Vein endothelial cell (primary cell): ENCODE results near the gene SULT1A1. TPM values are rescaled to one million over a fixed set of nuclear protein-coding genes. Genes with fewer than 3 reads are reported as not detected.

Experiments
- total RNA-seq: library from RNA; depleted of rRNA; stranded (reverse); fragments of >200 nt; gene quantifications from 2 replicates; pipeline ENCODE4 v1.2.3, GENCODE V29; 2012

SULT1A1 gene
- total RNA-seq: 3.2 and 7.8 TPM in 2 replicates

GRCh38 chr16:28609631-28610594, at the start of gene SULT1A1:
Gene SULT1A1 (minus strand): TSS chr16:28610044. CDS start chr16:28608855, 1,189 bp downstream.

GRCh38 chr16:28637765-28638164, 27.9 kb upstream of the SULT1A1 start, which contains the start of gene NPIPB8:
Gene NPIPB8 (plus strand): TSS chr16:28638065. CDS start chr16:28638361, 296 bp downstream.

GRCh38 chr16:28596840-28597691, 12.8 kb downstream of the SULT1A1 start, which contains the start of gene SULT1A2:
Gene SULT1A2 (minus strand): TSS chr16:28597050. CDS start chr16:28595930, 1,120 bp downstream.

Other genes with a start within 250 kb of the SULT1A1 start
- 1.1 TPM in 1 of 2 replicates, not detected in the other for gene NPIPB6, start 246.5 kb downstream of the SULT1A1 start, total RNA-seq
- gene EIF3CL, start 206.2 kb downstream of the SULT1A1 start, total RNA-seq: 103 and 118 TPM in 2 replicates
- gene NPIPB7, start 137.7 kb downstream of the SULT1A1 start, total RNA-seq: not detected in 2 replicates
- 20.8 and 22.2 TPM in 2 replicates for gene CLN3, start 118.0 kb downstream of the SULT1A1 start, total RNA-seq
- gene APOBR, start 115.4 kb downstream of the SULT1A1 start, total RNA-seq: not detected in 2 replicates
- not detected in 2 replicates for gene IL27, start 103.2 kb downstream of the SULT1A1 start, total RNA-seq
- 0.33 and 2.4 TPM in 2 replicates for gene NUPR1, start 71.1 kb downstream of the SULT1A1 start, total RNA-seq
- gene SGF29, start 56.1 kb downstream of the SULT1A1 start, total RNA-seq: 7.1 and 12.1 TPM in 2 replicates
- gene SULT1A2, start 13.0 kb downstream of the SULT1A1 start, total RNA-seq: 0.19 TPM in 1 of 2 replicates, not detected in the other
- gene NPIPB8, start 28.0 kb upstream of the SULT1A1 start, total RNA-seq: 0.10 and 0.33 TPM in 2 replicates
- gene EIF3C, start 101.4 kb upstream of the SULT1A1 start, total RNA-seq: 84.9 and 123 TPM in 2 replicates
- 4.1 and 4.9 TPM in 2 replicates for gene NPIPB9, start 141.7 kb upstream of the SULT1A1 start, total RNA-seq
- 69.8 and 80.0 TPM in 2 replicates for gene ATXN2L, start 213.0 kb upstream of the SULT1A1 start, total RNA-seq
- gene TUFM, start 236.3 kb upstream of the SULT1A1 start, total RNA-seq: 145 TPM in 2 replicates